ENCODE data around the gene C2CD2. TPM values are rescaled to one million over a fixed set of nuclear protein-coding genes. Genes with fewer than 3 reads are reported as not detected.

The C2CD2 gene
- total and polyA plus RNA-seq, 10 of the 15 experiments (the other 5 are each of a cell fraction or from before 2014, with no cell fraction given), result 2.2 to 30.9 (median 9.9) TPM

- no peaks in the 10 kb centered on the region for H3K27me3 ChIP-seq (replicated peaks in 1 of 2; ENCODE audit: control insufficient read depth in 2 of 2, insufficient read depth in 2 of 2, low read length in 1 of 2)
- peaks cover 15% of the 10 kb centered on the region in 2 experiments for H3K36me3 ChIP-seq (ENCODE audit: control insufficient read depth in 2 of 2, insufficient read depth in 2 of 2, low read length in 1 of 2)
- RAD21 ChIA-PET (ENCODE audit: unreplicated experiment), result interaction anchor here (0.7 to 3.3 kb wide), 4 partner anchors 17 to 371 kb away, joined by 3 to 14 read pairs (median 4); partner anchors contain the start of gene RIPK4
- ATAC-seq (no peak), FAIRE-seq (no peak), DNase-seq (ENCODE audit: low read depth, low spot score) (no peak)
- TF ChIP-seq ZBTB11 (CRISPR knock-in tag; IDR thresholded peaks at IDR 0.05) (peak; percentile 82), MYC (IDR thresholded peaks at IDR 0.05; ENCODE audit: insufficient read depth, insufficient read length, insufficient replicate concordance, low read length, severe bottlenecking) (no peak)
- H4K20me1 ChIP-seq (ENCODE audit: control insufficient read depth, insufficient read depth), result no peaks in the 10 kb centered on the region
- H3K27ac ChIP-seq (ENCODE audit: control insufficient read depth, insufficient read depth), result peak overlapping the region; percentile 91; the same call in 1 of the 2 replicates
- no TSS peak for BruUV-seq (replicated peaks)
- intact Hi-C loops (cut with micrococcal nuclease; ENCODE audit: unreplicated experiment), result loop anchor here (5.0 to 10.0 kb wide), 3 partner anchors 44 to 496 kb away; partner anchors contain the start of gene MX2
- peak overlapping the region; percentile 73 for H3K4me2 ChIP-seq (ENCODE audit: control insufficient read depth, insufficient read depth)
- H3K9ac ChIP-seq (ENCODE audit: control insufficient read depth, insufficient read depth, low read length), result peak overlapping the region; percentile 79; the same call in 1 of the 2 replicates
- WGBS (ENCODE audit: insufficient coverage, insufficient replicate concordance, low lambda C conversion rate, missing lambda C conversion rate), result 42% methylated on average over 4 of the region's 4 CpGs
- POLR2A ChIA-PET, result no interaction called here
- peaks cover 40% of the 10 kb centered on the region for H3K79me2 ChIP-seq (ENCODE audit: control insufficient read depth, insufficient read depth, low read length)
- H3K9me3 ChIP-seq (replicated peaks; ENCODE audit: control insufficient read depth, insufficient read depth, low read length), result no peaks in the 10 kb centered on the region
- SMC1A ChIA-PET (ENCODE audit: uncharacterized antibody, unreplicated experiment), result interaction anchor here (1.5 to 3.0 kb wide), 2 partner anchors 9 to 17 kb away, joined by 4 to 18 read pairs; no protein-coding TSS in a partner anchor
- in situ Hi-C loops (cut with MboI), result no loop called here
- H3K4me1 ChIP-seq (ENCODE audit: control insufficient read depth, insufficient read depth, low read length), result peaks cover 44% of the 10 kb centered on the region
- CTCF ChIA-PET, result interaction anchor here (1.1 to 3.1 kb wide), 7 partner anchors 12 to 578 kb away, joined by 4 to 23 read pairs (median 7); partner anchors contain the start of gene PRDM15
- H3K4me3 ChIP-seq, result peak overlapping the region; percentile 58; the same call in 1 of the 2 replicates
- no peak overlapping the region for H2AFZ ChIP-seq (ENCODE audit: control insufficient read depth, low read depth, low read length)
Measured at GRCh38 chr21:41861255-41861654, 92.6 kb downstream of the C2CD2 start.

Measured in GM12878 (cell line).